C4-2B (cell line): Measurements from ENCODE around the gene FAAH2.

Experiments used
- ZFX ChIP-seq: fragments of 450-650 bp; IDR thresholded peaks from 2 replicates; pipeline ENCODE4 v1.6.1; 2017
- TF ChIP-seq, protein P1 (sequence below): fragments of 450-650 bp; conservative IDR thresholded peaks from 2 replicates; pipeline ENCODE4 v1.5.1; 2017; ENCODE audit warnings: mild to moderate bottlenecking

DNA sequence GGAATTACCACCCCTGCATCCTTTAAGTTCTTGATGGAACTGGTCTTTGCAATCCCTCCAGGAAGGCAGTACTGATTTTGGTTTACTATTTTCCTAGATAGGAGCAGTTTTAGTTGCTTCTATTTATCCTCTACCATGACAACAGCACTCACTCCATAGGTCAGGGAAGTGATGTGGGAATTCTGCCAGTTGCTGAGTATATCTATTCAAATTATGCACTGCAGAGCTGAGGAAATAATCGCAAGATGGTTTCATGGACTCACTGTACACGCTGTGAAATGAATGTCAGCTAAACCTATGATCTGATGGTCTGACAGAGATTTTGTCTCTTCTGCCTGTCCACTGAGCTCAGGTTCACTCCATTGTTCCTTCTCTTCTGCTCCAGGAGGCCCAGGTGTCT is 135.8 kb downstream of the FAAH2 start:
- TF ChIP-seq, protein P1, sequence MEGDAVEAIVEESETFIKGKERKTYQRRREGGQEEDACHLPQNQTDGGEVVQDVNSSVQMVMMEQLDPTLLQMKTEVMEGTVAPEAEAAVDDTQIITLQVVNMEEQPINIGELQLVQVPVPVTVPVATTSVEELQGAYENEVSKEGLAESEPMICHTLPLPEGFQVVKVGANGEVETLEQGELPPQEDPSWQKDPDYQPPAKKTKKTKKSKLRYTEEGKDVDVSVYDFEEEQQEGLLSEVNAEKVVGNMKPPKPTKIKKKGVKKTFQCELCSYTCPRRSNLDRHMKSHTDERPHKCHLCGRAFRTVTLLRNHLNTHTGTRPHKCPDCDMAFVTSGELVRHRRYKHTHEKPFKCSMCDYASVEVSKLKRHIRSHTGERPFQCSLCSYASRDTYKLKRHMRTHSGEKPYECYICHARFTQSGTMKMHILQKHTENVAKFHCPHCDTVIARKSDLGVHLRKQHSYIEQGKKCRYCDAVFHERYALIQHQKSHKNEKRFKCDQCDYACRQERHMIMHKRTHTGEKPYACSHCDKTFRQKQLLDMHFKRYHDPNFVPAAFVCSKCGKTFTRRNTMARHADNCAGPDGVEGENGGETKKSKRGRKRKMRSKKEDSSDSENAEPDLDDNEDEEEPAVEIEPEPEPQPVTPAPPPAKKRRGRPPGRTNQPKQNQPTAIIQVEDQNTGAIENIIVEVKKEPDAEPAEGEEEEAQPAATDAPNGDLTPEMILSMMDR = no peak
- no peak for TF ChIP-seq ZFX
